ENCODE data around the gene TMEM256.

The TMEM256 gene

GRCh38 chr17:7440113-7440833 lies 36.4 kb upstream of the TMEM256 start (continued):
- TF ChIP-seq PPARA (CRISPR knock-in tag; IDR thresholded peaks at IDR 0.05; ENCODE audit: borderline replicate concordance) (no peak), ZNF70 (CRISPR knock-in tag; IDR thresholded peaks at IDR 0.05) (no peak), BACH2 (CRISPR knock-in tag; IDR thresholded peaks at IDR 0.05; ENCODE audit: borderline replicate concordance) (no peak), ZNF565 (CRISPR knock-in tag; conservative IDR thresholded peaks at IDR 0.05; ENCODE audit: low read depth) (no peak), CSDC2 (CRISPR knock-in tag; IDR thresholded peaks at IDR 0.05) (no peak), ZFP3 (CRISPR knock-in tag; IDR thresholded peaks at IDR 0.05) (no peak)

GRCh38 chr17:7439462-7440112 lies 35.7 kb upstream of the TMEM256 start, which contains the start of gene FGF11:
Gene FGF11, plus strand, starts transcription at chr17:7439512. Its CDS starts 109 bp downstream, at chr17:7439621.
- no peak; the same call in 2 of the 3 replicates for ATAC-seq
- TF ChIP-seq OSR1 (CRISPR knock-in tag; IDR thresholded peaks at IDR 0.05): no peak
- no peak for TF ChIP-seq CREB5 (CRISPR knock-in tag; IDR thresholded peaks at IDR 0.05; ENCODE audit: low read depth)
- no peak for TF ChIP-seq ZNF70 (CRISPR knock-in tag; IDR thresholded peaks at IDR 0.05)
- no peak for TF ChIP-seq BACH2 (CRISPR knock-in tag; IDR thresholded peaks at IDR 0.05; ENCODE audit: borderline replicate concordance)
- TF ChIP-seq PPARA (CRISPR knock-in tag; IDR thresholded peaks at IDR 0.05; ENCODE audit: borderline replicate concordance): no peak
- no peak for TF ChIP-seq ZNF565 (CRISPR knock-in tag; conservative IDR thresholded peaks at IDR 0.05; ENCODE audit: low read depth)
- no peak for TF ChIP-seq POU6F1 (CRISPR knock-in tag; IDR thresholded peaks at IDR 0.05; ENCODE audit: borderline replicate concordance, low read depth)

GRCh38 chr17:7438656-7439460 lies 35.0 kb upstream of the TMEM256 start:
- TF ChIP-seq BACH2 (CRISPR knock-in tag; IDR thresholded peaks at IDR 0.05; ENCODE audit: borderline replicate concordance) (no peak), RARB (CRISPR knock-in tag; IDR thresholded peaks at IDR 0.05) (no peak), ZFP3 (CRISPR knock-in tag; IDR thresholded peaks at IDR 0.05) (no peak), POU6F1 (CRISPR knock-in tag; IDR thresholded peaks at IDR 0.05; ENCODE audit: borderline replicate concordance, low read depth) (no peak), ISL1 (CRISPR knock-in tag; IDR thresholded peaks at IDR 0.05) (no peak), ESRRG (CRISPR knock-in tag; IDR thresholded peaks at IDR 0.05) (no peak), TCF4 (CRISPR knock-in tag; IDR thresholded peaks at IDR 0.05; ENCODE audit: borderline replicate concordance) (no peak), ZNF70 (CRISPR knock-in tag; IDR thresholded peaks at IDR 0.05) (no peak), CSRNP3 (CRISPR knock-in tag; IDR thresholded peaks at IDR 0.05) (no peak), ZFP30 (CRISPR knock-in tag; IDR thresholded peaks at IDR 0.05) (no peak)
- ATAC-seq: no peak

DNA sequence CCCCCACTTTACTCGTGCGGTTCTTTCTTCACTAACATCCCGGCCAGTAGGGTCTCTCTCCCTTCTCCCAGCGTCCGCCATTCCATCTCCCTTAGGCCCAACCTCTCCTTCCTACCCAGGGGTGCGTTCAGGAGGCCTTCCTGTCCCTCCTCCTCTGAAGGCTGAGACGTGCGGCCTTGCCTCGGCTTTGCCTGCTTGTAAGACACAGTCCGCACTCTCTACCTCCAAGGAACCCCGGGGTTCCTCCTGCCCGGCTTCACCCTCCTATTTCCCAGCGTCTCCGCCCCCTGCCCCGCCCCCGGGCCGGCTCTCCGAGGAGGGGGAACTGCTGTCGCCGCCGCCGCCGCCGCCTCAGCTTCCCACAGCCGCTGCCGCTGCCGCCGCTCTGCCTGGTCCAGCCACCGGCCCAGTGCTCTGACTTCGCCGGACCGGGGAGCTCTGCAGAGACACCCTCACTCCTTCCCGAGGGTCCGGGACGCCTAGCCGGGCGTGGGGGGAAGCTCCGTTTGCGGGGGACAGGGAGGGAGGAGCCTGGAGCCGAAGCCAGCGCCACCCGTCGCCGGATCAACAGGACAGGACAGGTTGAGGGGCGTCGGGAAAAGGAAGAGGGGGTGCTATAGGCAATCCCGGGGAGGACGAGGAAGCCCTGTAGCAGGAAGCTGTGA lies 34.2 kb upstream of the TMEM256 start:
- ATAC-seq: no peak
- no peak for TF ChIP-seq TSHZ2 (CRISPR knock-in tag; IDR thresholded peaks at IDR 0.05)
- no peak for TF ChIP-seq OSR1 (CRISPR knock-in tag; IDR thresholded peaks at IDR 0.05)
- no peak for TF ChIP-seq ZNF8 (CRISPR knock-in tag; IDR thresholded peaks at IDR 0.05)
- no peak for TF ChIP-seq ARNTL (CRISPR knock-in tag; IDR thresholded peaks at IDR 0.05; ENCODE audit: borderline replicate concordance, low read depth)
- no peak for TF ChIP-seq ZFP3 (CRISPR knock-in tag; IDR thresholded peaks at IDR 0.05)
- TF ChIP-seq CSRNP3 (CRISPR knock-in tag; IDR thresholded peaks at IDR 0.05): no peak
- TF ChIP-seq GLIS3 (CRISPR knock-in tag; IDR thresholded peaks at IDR 0.05): no peak
- no peak for TF ChIP-seq BACH2 (CRISPR knock-in tag; IDR thresholded peaks at IDR 0.05; ENCODE audit: borderline replicate concordance)
- no peak for TF ChIP-seq ZNF70 (CRISPR knock-in tag; IDR thresholded peaks at IDR 0.05)
- no peak for TF ChIP-seq ZFP30 (CRISPR knock-in tag; IDR thresholded peaks at IDR 0.05)
